ENCODE results near the gene WNT3A.

The WNT3A gene

GRCh38 chr1:228084325-228084724, 77.5 kb downstream of the WNT3A start:
- DNase-seq (ENCODE audit: low read depth in 2 of 2) = no peak

- DNase-seq (ENCODE audit: low read depth in 2 of 2) = no peak
Measured at GRCh38 chr1:228084797-228085196, 78.0 kb downstream of the WNT3A start.

GRCh38 chr1:228085287-228085951, 78.6 kb downstream of the WNT3A start:
- DNase-seq (ENCODE audit: low read depth in 2 of 2) = no peak

GRCh38 chr1:228087771-228088251, 81.0 kb downstream of the WNT3A start:
- no peak for DNase-seq (ENCODE audit: low read depth in 2 of 2)

- no peak for DNase-seq (ENCODE audit: low read depth in 2 of 2)
Measured at GRCh38 chr1:228088586-228089498, 82.0 kb downstream of the WNT3A start.

- DNase-seq (ENCODE audit: low read depth in 2 of 2) = no peak
Measured at GRCh38 chr1:228089519-228090380, 83.0 kb downstream of the WNT3A start.

- no peak for DNase-seq (ENCODE audit: low read depth in 2 of 2)
Measured at GRCh38 chr1:228090613-228091081, 83.8 kb downstream of the WNT3A start.

GRCh38 chr1:228091084-228091483, 84.3 kb downstream of the WNT3A start:
- no peak for DNase-seq (ENCODE audit: low read depth in 2 of 2)

- no peak for DNase-seq (ENCODE audit: low read depth in 2 of 2)
Measured at GRCh38 chr1:228092342-228093049, 85.7 kb downstream of the WNT3A start.

GRCh38 chr1:228093050-228093906, 86.5 kb downstream of the WNT3A start:
- DNase-seq (ENCODE audit: low read depth in 2 of 2) = no peak

- DNase-seq (ENCODE audit: low read depth in 2 of 2) = no peak
Measured at GRCh38 chr1:228094432-228095016, 87.7 kb downstream of the WNT3A start.

GRCh38 chr1:228095161-228095560, 88.4 kb downstream of the WNT3A start:
- DNase-seq (ENCODE audit: low read depth in 2 of 2) = no peak

GRCh38 chr1:228095938-228096337, 89.1 kb downstream of the WNT3A start:
- DNase-seq (ENCODE audit: low read depth in 2 of 2) = no peak

- DNase-seq (ENCODE audit: low read depth in 2 of 2) = no peak
Measured at GRCh38 chr1:228096416-228097332, 89.9 kb downstream of the WNT3A start.

- DNase-seq (ENCODE audit: low read depth in 2 of 2) = no peak
Measured at GRCh38 chr1:228097333-228098081, 90.7 kb downstream of the WNT3A start.

- DNase-seq (ENCODE audit: low read depth in 2 of 2) = no peak
Measured at GRCh38 chr1:228098323-228098931, 91.6 kb downstream of the WNT3A start.

- DNase-seq (ENCODE audit: low read depth in 2 of 2) = no peak
Measured at GRCh38 chr1:228099331-228099732, 92.5 kb downstream of the WNT3A start.

Data from stimulated activated CD4-positive, alpha-beta T cell treated with anti-CD3 and anti-CD28 coated beads, Interleukin-15, amount 100 ng/mL, for 48 hours (primary cell).